ENCODE data around the gene RHBDF1.
"Not testable (repeated sequence)": the region's sequence is repeated elsewhere in the genome, so short reads cannot be mapped to it uniquely, and the experiment has no call there.

DNA sequence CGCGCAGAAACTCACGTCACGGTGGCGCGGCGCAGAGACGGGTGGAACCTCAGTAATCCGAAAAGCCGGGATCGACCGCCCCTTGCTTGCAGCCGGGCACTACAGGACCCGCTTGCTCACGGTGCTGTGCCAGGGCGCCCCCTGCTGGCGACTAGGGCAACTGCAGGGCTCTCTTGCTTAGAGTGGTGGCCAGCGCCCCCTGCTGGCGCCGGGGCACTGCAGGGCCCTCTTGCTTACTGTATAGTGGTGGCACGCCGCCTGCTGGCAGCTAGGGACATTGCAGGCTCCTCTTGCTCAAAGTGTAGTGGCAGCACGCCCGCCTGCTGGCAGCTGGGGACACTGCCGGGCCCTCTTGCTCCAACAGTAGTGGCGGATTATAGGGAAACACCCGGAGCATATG is 61.7 kb downstream of the RHBDF1 start:
- TF ChIP-seq, protein P1, sequence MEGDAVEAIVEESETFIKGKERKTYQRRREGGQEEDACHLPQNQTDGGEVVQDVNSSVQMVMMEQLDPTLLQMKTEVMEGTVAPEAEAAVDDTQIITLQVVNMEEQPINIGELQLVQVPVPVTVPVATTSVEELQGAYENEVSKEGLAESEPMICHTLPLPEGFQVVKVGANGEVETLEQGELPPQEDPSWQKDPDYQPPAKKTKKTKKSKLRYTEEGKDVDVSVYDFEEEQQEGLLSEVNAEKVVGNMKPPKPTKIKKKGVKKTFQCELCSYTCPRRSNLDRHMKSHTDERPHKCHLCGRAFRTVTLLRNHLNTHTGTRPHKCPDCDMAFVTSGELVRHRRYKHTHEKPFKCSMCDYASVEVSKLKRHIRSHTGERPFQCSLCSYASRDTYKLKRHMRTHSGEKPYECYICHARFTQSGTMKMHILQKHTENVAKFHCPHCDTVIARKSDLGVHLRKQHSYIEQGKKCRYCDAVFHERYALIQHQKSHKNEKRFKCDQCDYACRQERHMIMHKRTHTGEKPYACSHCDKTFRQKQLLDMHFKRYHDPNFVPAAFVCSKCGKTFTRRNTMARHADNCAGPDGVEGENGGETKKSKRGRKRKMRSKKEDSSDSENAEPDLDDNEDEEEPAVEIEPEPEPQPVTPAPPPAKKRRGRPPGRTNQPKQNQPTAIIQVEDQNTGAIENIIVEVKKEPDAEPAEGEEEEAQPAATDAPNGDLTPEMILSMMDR (IDR thresholded peaks at IDR 0.05): peak in 3 of 6 experiments; percentile 23 to 41 (median 27)
- not testable (repeated sequence) for TF ChIP-seq POLR2A (IDR thresholded peaks at IDR 0.05)

Data from Peyer's patch (tissue), 4 donors.